Posterior cingulate gyrus (tissue), 11 donors: Measurements from ENCODE around the gene MTCH1.
A peak's percentile ranks its signal among the peaks of the same experiment; 100 is the strongest.
"Not testable (repeated sequence)": the region's sequence is repeated elsewhere in the genome, so short reads cannot be mapped to it uniquely, and the experiment has no call there.

Experiments
- DNase-seq, 10 donors: peaks; one replicate each; pipeline versions ENCODE4 v3.0.0 to v3.0.0-alpha.2; 2020 to 2021; ENCODE audit warnings: mixed read lengths in 3 of 10
- intact Hi-C: fragments of 100-400 bp; cut with DNase I; formaldehyde crosslinking; loops from one replicate; pipeline ENCODE4 v1.15.1; 2023

Gene MTCH1

GRCh38 chr6:36999751-37000125, 13.7 kb upstream of the MTCH1 start:
- intact Hi-C loops, result no loop called here
- peak in 1 of 10 donors; percentile 11 for DNase-seq

GRCh38 chr6:36999061-36999750, 13.2 kb upstream of the MTCH1 start:
- peak in 3 of 10 donors; percentile 37 to 83 (median 50) for DNase-seq
- intact Hi-C loops, result no loop called here

GRCh38 chr6:36998723-36999038, 12.7 kb upstream of the MTCH1 start:
- DNase-seq, result peak in 1 of 10 donors; percentile 81
- intact Hi-C loops, result no loop called here

- peak in 8 of 10 donors; percentile 39 to 89 (median 55) for DNase-seq
- intact Hi-C loops, result no loop called here
These were observed 12.1 kb upstream of the MTCH1 start for GRCh38 chr6:36997811-36998722.

- DNase-seq, result peak in 1 of 10 donors; percentile 7
These were observed 4.4 kb upstream of the MTCH1 start for GRCh38 chr6:36990401-36990800.

GRCh38 chr6:36989264-36989663, 3.3 kb upstream of the MTCH1 start:
- DNase-seq, result peak in 3 of 10 donors; percentile 3 to 24 (median 8)
- intact Hi-C loops, result loop anchor here (10.0 kb wide), 1 partner anchor 224 kb away; no protein-coding TSS in a partner anchor

More at GRCh38 chr6:36990401-36990800, 4.4 kb upstream of the MTCH1 start:
- intact Hi-C loops, result not testable (repeated sequence)

GRCh38 chr6:36986704-36987047, 680 bp upstream of the MTCH1 start:
- no peak for DNase-seq
- intact Hi-C loops, result loop anchor here (1.0 to 10.0 kb wide), 2 partner anchors 186 to 222 kb away; no protein-coding TSS in a partner anchor

- no peak for DNase-seq
- intact Hi-C loops, result loop anchor here (10.0 kb wide), 1 partner anchor 221 kb away; no protein-coding TSS in a partner anchor
These were observed 584 bp downstream of the MTCH1 start for GRCh38 chr6:36985417-36985807.

GRCh38 chr6:36984581-36985416, 1.2 kb downstream of the MTCH1 start:
- intact Hi-C loops, result loop anchor here (10.0 kb wide), 1 partner anchor 220 kb away; no protein-coding TSS in a partner anchor
- DNase-seq, result peak in 5 of 10 donors; percentile 35 to 84 (median 72)

- DNase-seq, result peak in 1 of 10 donors; percentile 6
- intact Hi-C loops, result loop anchor here (10.0 kb wide), 1 partner anchor 219 kb away; no protein-coding TSS in a partner anchor
These were observed 2.5 kb downstream of the MTCH1 start for GRCh38 chr6:36983538-36983937.

GRCh38 chr6:36980876-36981619, 4.9 kb downstream of the MTCH1 start:
- DNase-seq, result peak in 2 of 10 donors; percentile 60 to 83
- intact Hi-C loops, result loop anchor here (10.0 kb wide), 1 partner anchor 216 kb away; no protein-coding TSS in a partner anchor

- intact Hi-C loops, result loop anchor here (10.0 kb wide), 1 partner anchor 215 kb away; no protein-coding TSS in a partner anchor
These were observed 5.9 kb downstream of the MTCH1 start for GRCh38 chr6:36980129-36980528.

GRCh38 chr6:36979347-36979742, 6.7 kb downstream of the MTCH1 start:
- DNase-seq, result peak; percentile 65 to 96 (median 78)

More at GRCh38 chr6:36980129-36980528, 5.9 kb downstream of the MTCH1 start:
- DNase-seq, result peak in 1 of 10 donors; percentile 21

GRCh38 chr6:36978421-36979346, 7.3 kb downstream of the MTCH1 start:
- intact Hi-C loops, result loop anchor here (1.0 kb wide), 2 partner anchors 40 to 93 kb away; partner anchors contain the start of gene C6orf89
- DNase-seq, result peak in 1 of 10 donors; percentile 24

More at GRCh38 chr6:36979347-36979742, 6.7 kb downstream of the MTCH1 start:
- intact Hi-C loops, result loop anchor here (1.0 kb wide), 2 partner anchors 39 to 94 kb away; partner anchors contain the start of gene C6orf89

- intact Hi-C loops, result no loop called here
- DNase-seq, result peak in 1 of 10 donors; percentile 81
These were observed 8.5 kb downstream of the MTCH1 start for GRCh38 chr6:36977470-36977941.

GRCh38 chr6:36976931-36977330, 9.1 kb downstream of the MTCH1 start:
- DNase-seq, result no peak
- intact Hi-C loops, result no loop called here

GRCh38 chr6:36976509-36976908, 9.5 kb downstream of the MTCH1 start:
- DNase-seq, result peak in 1 of 10 donors; percentile 54
- intact Hi-C loops, result no loop called here

GRCh38 chr6:36976007-36976264, 10.1 kb downstream of the MTCH1 start:
- intact Hi-C loops, result no loop called here
- peak in 1 of 10 donors; percentile 37 for DNase-seq
